NCI-H446 (cell line): ENCODE measurements around the gene MYO10.
A peak's percentile ranks its signal among the peaks of the same experiment; 100 is the strongest.
"Not testable (repeated sequence)": the region's sequence is repeated elsewhere in the genome, so short reads cannot be mapped to it uniquely, and the experiment has no call there.

Experiments
- DNase-seq, 2 experiments: peaks; one replicate each; lab custom pipeline; 2025; lab: John Stamatoyannopoulos, UW

The MYO10 gene

DNA sequence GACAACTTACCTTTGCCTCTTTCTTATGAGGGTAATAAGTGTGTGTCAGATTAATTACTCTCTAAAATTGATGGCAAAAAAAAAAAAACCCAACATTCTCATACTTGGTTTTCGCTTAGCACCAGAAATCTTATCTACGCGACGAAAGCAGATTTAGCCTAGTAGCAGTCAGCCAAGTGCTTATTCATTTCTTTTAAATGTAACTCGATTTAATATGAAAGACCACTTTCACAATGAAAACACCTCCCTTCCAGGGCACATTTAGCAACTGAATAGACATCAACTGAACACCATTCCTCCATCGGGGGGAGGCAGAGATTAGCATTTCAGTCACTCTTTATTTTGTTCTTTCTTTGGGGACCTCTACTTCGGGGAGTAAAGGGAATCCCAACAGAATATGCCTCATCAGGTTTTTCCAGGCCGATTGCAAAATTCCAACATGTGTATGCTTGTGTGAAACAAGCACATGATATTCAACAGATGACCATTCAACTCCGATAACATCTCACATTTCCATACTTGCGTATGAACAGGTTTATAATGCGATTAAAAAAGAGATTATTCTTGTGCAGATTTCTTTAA, 195.2 kb downstream of the MYO10 start:
- DNase-seq: no peak

DNA sequence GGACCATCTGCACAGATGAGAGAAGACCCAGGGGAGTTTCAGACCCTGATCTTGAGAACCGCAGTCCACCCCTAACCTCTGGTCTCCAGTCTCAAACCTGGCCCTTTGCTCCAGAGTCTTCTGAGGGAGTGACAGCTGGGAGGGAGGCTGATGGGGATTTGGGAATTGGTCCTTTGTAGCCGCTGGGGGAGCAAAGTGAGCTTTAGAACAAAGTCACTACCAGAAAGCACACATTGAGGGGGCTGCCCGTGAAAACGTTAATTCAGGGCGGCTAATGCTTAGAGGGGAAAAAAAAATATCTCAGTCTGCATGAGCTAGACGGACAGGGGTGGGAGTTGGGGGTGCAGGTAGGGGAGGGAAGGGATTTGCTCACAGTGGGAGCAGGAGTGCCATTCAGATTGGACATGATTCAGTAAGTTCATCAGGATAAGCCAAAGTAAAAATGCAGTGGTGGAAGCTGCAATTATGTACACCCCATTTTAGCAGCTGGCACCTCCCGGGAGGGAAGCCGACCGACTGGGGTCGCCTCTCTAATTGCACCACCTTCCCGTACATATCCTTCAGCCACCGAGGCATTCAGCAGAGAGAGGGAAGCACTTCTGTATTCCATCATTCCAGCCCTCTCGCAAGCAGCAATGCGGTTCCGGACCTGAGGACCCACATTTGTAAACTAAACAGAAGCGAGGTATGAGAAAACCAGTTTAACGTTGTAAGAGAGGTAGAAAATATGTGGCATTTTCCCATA, 195.8 kb downstream of the MYO10 start:
- no peak for DNase-seq

DNA sequence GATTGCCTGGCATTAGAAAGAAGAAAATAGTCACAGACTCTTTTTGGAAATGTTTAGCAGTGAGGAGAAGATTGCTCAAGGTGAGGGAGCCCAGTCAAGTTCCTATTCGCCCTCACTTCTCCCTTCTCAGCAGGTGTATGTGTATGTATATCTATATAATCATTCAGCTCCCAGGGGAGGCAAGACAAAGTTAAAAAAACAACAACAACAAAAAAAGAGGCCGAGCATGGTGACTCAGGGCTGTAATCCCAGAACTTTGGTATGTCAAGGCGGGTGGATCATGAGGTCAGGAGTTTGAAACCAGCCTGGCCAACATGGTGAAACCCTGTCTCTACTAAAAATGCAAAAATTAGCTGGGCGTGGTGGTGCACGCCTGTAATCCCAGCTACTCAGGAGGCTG, 197.7 kb downstream of the MYO10 start:
- not testable (repeated sequence) for DNase-seq

DNA sequence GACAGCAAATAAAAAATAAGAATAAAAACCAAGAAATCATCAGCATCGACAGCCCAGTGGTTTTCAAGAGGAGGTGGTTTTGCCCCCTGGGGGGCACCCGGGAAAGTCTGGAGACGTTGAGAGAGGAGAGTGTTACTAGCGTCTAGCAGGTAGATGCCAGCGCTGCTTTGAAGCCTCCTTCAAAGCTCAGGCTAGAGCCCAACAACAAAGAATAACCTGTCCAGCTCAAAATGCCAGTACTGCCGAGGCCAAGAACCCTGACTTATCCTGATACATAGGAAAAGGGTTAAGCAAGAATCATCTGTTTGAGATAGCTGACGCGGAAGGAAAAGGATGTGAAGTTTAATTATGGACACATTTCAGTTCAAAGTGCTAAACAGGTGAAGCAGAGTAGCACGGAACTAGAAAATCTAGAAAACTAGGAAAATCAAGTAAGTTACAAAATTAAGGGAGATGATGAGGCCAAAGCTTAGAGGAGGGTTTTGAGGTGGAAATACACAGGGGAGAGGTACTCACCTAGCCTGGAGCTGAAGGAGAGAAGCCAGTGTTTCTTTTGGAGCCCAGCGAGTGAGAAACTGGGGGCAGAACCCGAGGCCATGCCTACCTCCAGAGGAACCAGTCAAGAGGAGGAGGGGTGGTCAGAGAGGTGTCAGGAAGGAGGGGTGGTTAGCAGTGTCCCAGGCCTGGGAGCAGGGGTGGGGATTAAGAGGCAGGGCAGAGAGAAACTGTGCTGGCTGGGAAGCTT, 198.3 kb downstream of the MYO10 start:
- no peak for DNase-seq

DNA sequence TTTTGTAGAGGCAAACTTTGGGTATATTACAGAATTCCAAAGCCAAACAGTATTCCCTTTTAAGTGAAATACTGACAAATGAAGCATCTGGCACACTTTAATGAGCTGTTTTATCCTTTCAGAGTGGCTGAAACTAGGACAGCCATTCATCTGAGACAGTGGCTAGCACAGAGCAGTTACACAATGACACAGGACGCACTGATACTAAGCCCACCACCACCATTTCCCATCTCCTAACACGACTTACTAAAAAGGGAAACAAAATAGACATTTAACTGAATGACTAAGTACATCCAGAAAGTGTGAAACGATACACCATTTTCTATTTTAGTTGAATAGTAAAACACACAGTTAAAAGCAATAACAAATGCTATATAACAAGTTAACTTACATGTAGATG, 198.9 kb downstream of the MYO10 start:
- no peak for DNase-seq

DNA sequence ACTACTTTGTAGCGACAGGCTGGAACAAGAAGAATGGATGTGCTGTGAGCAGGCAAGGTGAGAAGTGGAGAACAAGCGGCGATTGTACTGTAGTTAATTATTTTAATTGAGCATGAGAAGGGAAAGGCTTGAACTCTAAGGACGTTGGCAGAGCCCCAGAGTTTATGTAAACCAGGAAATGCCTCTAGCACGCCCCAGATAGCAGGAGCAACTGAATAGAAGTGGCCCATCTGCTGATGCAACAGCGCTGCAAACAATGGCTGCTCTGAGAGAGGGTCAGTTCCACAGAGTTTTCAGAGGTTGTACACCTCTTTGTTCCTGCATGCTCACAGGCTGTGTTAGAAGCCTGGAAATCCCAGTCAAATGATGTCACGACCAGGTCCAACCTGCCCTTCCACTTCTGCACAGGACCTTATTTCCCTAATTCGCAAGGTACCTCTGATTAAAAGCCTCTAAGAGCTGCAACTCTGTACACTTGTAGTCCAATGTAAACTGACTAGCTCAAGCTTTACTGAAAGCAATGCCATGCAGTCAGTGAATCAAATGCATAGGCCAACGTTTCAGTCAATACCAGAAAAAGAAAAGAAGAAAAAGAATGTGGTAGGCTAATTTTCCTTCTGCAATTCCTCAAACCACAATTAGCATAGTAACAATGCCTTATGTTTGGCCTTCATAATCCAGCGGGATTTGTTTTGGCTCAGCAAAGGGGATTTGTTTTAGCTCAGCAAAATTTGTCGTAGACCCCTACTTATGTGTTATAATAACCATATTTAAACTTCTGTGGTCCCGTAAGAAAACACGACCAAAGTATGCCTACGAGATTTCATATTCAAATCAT, 199.7 kb downstream of the MYO10 start:
- peak; percentile 68 to 85 for DNase-seq

DNA sequence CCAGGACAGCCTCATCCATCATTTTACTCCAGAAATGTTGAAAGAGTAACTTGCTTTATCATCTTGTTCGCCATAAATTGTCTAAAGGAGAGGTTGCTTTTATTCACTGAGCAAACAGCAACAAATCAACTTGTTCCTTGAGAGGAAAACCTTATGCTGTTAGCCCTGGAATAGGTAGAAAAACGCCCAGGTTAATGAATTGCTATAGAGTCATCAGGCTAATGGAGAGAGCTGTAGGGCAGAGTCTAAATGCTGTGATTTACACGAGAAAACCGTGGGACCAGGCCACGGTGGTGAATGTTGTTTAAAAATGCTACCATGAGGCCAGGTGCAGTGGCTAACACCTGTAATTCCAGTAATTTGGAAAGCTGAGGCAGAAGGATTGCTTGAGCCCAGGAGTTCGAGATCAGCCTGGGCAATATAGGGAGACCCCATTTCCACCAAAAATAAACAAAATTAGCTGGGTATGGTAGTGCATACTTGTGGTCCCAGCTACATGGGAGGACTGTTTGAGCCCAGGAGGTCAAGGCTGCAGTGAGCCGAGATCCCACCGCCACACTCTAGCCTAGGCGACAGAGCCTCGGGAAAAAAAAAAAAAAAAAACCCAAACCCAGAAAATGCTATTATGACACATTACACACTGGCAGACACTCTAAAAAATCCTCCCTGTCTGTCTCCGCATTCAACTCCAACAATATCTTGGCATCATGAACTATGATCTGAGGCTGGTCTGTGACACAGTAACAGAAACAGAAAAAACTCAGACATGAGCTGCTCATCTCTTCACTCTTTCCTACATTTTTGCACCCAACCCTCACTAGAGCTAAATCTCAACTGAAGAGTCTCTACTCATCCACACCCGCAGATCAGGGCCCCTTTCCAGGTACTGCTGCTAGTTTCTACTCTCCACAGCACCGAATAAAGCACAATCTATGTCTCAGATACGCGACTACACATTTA, 200.7 kb downstream of the MYO10 start:
- peak; percentile 53 to 68 for DNase-seq

DNA sequence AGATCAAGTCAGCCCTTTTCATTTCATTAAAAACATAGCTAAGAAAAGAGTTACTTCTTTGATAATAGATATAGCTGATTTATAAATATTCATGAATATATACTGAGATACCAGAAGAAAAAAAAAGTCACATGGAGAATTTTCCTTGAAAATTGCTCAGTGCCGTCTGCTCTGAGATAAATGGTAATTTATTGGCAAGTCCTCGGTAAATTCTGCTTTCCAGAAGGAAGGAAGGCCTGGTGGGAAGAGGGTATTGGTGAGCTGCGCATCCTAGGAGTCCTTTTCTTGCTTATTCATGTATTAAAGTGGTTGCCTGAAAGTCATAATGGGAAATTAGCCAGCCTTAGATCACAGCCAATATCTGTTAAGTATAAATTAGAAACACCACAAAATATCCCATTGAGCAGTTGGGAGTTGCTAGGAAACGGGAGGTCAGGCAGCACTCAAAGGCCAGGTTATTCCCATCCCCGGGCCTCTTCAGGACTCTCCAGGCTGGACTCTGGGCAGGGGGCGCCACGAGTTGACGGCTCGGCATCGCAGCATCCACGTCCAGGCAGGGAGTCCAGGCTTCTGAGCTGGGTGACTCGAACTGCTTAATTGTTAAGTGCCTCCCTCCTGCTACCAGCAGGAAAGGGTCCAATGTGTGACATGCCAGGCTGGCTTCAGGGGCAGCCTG, 202.6 kb downstream of the MYO10 start:
- peak; percentile 77 for DNase-seq

DNA sequence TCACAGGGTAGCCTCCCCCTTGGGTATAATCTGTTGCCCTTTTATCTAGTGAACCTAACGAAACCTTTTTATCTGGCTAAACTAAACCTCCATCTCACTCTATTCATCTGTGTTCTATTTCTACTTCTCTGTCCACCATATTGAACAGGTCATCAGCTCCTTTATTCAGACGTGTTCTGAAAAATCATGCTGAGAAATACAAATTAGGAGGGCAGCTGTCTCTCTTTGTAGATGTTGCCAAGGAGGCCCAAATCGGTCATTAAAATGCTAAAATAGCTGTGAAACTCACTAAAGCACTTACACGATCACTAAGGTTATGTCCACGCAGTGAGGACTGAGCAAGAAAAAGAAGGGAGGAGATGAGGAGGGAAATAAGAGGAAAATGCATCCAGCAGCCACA, 203.7 kb downstream of the MYO10 start:
- DNase-seq: peak; percentile 47 to 49

DNA sequence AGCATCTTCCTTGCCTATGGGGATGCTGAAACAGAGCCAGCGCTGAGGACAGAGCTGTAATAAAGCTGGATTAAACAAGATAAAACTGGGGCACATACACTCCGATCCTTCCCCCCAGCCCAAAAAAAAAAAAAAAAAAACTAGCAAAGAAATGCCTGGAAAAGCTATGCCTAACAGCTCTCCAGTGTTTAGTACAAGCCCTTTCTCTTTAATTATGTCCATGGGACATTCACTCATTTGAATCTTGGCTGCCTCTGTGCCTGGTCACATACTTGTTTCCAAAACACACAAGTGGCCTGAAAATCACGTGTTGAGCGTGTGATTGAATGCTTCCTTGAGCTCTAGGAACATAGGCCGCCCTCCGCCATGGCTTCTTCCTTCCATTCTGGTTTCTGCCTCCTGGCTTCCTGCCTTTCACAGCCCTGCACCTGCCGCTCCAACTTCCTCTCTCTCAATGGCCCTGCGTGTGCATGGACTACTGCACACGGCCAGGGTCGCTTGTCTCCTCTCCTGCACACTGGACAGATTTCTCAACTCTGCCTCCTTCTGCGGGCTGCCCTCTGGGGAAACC, 208.2 kb downstream of the MYO10 start:
- peak in 1 of 2 experiments; percentile 32 for DNase-seq

DNA sequence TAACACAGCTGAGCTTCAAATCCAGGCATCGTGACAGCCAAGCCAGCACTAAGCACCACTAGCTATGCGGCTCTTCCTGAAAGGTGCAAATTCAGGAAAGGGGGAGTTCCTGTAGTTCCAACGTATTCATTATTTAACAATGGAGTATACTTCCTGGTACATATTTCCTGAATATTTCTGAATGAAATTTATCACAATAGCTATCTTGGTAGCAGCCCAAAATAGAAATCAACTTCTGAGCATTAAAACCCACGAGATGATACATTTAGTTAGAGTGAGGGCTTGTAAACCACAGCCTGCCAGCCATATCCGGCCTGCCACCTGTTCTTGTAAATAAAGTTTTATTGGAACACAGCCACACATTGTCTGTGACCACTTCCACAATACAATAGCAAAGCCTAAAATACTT, 209.5 kb downstream of the MYO10 start:
- DNase-seq: no peak

DNA sequence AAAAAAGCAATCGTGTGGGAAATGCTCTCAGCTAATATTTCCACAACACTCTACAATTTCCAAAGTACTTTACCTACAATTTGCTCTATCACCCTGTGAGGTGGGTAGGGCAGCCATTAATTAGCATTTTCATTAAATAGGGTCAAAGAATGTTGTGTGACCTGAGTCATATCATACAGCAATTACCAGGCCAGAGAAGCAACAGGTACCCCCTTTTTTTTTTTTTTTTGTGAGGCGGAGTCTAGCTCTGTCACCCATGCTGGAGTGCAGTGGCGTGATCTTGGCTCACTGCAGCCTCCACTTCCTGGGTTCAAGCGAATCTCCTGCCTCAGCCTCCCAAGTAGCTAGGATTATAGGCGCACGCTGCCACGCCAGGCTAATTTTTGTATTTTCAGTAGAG, 210.5 kb downstream of the MYO10 start:
- DNase-seq: no peak

DNA sequence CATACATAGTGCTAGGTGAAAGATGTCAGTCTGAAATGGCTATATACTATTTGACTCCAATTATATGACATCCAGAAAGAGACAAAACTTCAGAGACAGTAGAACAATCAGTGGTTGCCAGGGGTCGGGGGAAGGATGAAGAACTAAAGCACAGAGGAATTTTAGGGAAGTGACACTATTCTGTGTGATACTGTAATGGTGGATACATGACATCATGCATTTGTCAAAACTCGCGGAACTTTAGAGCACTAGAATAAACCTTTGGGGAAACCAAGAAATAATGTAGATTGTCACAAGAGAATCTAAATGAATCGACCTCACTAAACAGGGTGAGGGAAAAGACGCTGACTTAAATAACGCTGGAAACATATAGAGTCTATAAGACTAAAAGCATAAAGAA, 212.3 kb downstream of the MYO10 start:
- DNase-seq: no peak

DNA sequence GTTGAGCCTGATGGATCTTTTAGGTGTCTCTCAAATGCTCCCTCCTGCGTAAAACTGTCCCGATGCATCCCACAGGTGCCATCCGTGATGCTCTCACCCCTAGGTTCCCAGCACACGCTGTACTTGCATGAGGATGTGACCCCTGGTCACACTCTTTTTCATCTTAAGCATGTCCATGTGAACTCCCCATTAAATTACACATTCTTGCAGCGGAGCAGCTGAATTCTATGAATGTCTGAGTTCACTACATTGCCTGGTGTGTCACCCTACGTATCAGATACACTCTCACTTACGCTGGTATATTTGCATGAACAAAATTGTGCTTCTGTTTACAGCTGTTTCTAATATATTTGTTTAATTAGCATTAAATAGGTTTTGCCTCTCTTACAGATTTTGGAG, 214.0 kb downstream of the MYO10 start:
- DNase-seq: no peak

DNA sequence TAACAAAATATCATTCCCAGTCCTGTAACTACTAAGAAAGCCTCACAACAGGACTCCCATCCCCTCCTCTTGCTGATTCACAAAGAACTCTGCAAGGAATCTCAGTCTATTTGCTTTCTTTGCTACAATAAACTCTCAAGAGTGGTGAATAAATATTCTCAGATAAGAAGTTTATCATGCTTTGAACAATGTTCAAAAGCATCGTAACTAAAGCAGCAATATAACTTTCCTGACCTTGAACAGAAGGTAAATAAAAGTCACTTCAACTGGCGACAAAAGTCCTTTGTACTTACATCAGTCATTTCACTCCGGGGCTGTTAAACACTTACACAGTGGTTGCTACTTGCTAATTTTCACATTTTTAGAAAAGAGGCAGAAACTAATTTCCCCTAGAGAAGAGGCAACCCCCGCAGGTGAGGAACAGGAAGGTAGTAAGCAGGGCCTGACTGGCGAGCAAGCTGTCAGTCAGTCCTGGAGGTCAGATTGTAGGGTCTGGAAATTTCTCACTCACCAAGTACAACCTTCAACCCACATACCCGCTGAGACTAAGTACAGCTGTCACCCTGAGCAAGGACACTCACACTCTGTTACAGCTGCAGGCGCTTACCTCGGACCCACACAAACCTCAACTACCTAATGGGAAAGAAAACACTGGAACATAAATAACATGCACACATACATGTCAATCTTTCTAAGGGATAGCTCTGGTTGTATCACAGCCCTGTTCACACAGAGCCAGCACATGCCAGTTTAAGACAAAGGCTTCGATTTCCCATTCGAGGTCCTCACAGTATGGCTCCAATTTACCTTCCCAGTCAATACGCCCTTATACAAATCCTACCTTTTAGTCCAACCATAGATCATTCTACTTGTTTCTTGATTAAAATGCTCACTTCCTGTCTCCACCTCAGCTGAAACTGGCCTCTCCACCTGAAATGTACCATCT, 214.7 kb downstream of the MYO10 start:
- no peak for DNase-seq

DNA sequence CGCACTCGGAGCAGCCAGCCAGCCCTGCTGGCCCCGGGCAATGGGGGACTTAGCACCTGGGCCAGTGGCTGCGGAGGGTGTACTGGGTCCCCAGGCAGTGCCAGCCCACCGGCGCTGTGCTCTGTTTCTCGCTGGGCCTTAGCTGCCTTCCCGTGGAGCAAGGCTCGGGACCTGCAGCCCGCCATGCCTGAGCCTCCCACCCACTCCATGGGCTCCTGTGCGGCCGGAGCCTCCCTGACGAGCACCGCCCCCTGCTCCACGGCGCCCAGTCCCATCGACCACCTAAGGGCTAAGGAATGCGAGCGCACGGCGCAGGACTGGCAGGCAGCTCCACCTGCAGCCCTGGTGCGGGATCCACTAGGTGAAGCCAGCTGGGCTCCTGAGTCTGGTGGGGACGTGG, 218.1 kb downstream of the MYO10 start:
- DNase-seq: not testable (repeated sequence)

DNA sequence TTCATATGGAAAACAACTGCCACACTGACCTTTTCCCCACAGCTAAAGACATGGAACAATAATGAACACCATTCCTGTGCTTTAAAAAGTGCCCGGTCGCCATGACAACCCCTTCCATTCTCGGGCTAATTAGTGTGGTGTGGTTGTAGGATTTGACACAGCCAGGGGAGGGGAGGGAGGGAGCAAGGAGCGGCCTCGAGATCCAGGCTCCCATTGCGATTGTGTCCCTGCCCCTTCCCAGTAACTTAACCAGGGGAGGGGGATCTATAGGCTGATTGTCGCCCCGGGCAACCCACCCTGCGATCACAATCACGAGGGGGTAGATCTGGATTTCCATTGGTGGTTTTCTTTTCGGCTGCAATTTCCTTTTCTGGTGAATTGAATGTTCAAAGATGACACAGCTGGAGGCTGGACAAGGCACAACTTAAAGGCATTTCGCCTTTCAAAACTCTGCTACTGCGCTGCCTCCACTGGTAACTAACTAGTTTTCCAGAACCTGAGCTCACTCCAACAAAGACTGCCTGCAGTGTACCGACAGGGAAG, 222.6 kb downstream of the MYO10 start:
- peak in 1 of 2 experiments; percentile 33 for DNase-seq

DNA sequence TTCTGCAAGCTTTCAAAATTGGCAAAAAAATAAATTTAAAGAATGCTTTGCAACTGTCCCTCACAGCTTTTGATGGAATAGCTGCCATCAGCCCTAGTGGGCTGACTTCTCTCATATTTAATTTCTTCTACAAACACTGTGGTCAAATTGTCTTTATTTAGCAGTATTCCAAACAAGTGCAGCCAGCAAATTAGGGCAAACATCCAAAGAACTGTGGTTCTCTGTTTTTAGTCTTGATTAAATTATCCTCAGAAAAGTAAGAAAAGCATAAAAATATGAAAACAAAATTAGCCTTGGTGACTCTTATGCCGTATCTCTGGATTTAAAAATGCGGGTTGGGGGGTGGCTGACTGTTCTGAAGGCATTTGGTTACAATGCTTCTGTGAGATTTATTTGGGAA, 223.5 kb downstream of the MYO10 start:
- peak in 1 of 2 experiments; percentile 35 for DNase-seq

DNA sequence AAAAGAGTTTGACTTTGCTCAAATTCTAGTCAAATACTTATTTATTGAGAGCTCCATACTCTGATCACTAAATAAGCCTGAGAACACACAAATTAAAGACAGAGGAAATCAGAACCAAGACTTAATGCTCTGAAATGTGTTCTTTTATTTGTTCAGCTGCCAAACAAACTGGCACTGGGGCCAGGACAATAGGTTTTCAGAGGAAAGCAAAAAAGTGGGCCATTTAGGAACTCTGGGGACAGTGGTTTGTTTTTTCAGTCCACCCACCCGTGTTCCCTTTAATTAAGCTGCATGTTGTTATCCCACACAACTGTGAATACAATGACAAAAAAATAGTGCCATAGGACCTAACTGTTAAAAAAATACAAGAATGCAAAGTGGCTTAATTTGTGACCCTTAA, 223.9 kb downstream of the MYO10 start:
- no peak for DNase-seq
